HG02870 (cell line): ENCODE measurements around the gene PLEKHA8.
A peak's percentile ranks its signal among the peaks of the same experiment; 100 is the strongest.

Experiments
- ATAC-seq: cut with Tn5 transposase; IDR thresholded peaks from one replicate; pipeline ENCODE4 v1.9.1; 2021; ENCODE audit warnings: mild to moderate bottlenecking, moderate library complexity; ENCODE audit not compliant: unreplicated experiment

PLEKHA8 gene

GRCh38 chr7:30166155-30166840, 138.1 kb downstream of the PLEKHA8 start:
- ATAC-seq, result no peak

- no peak for ATAC-seq
Measured at GRCh38 chr7:30166841-30167235, 138.6 kb downstream of the PLEKHA8 start.

GRCh38 chr7:30167901-30168300, 139.7 kb downstream of the PLEKHA8 start:
- ATAC-seq, result no peak

- no peak for ATAC-seq
Measured at GRCh38 chr7:30168835-30169573, 140.8 kb downstream of the PLEKHA8 start.

- ATAC-seq, result no peak
Measured at GRCh38 chr7:30169579-30169978, 141.4 kb downstream of the PLEKHA8 start.

GRCh38 chr7:30170476-30171205, 142.4 kb downstream of the PLEKHA8 start:
- no peak for ATAC-seq

- ATAC-seq, result no peak
Measured at GRCh38 chr7:30171766-30172447, 143.7 kb downstream of the PLEKHA8 start.

- no peak for ATAC-seq
Measured at GRCh38 chr7:30172451-30172850, 144.2 kb downstream of the PLEKHA8 start.

GRCh38 chr7:30173058-30173897, 145.1 kb downstream of the PLEKHA8 start:
- ATAC-seq, result no peak

- no peak for ATAC-seq
Measured at GRCh38 chr7:30175180-30175579, 147.0 kb downstream of the PLEKHA8 start.

- ATAC-seq, result no peak
Measured at GRCh38 chr7:30175636-30176147, 147.5 kb downstream of the PLEKHA8 start.

GRCh38 chr7:30176463-30177109, 148.4 kb downstream of the PLEKHA8 start:
- ATAC-seq, result no peak

GRCh38 chr7:30177186-30177585, 149.0 kb downstream of the PLEKHA8 start:
- ATAC-seq, result no peak

GRCh38 chr7:30177965-30178364, 149.8 kb downstream of the PLEKHA8 start:
- no peak for ATAC-seq

- peak; percentile 69 for ATAC-seq
Measured at GRCh38 chr7:30178748-30179436, 150.7 kb downstream of the PLEKHA8 start.
